Neural crest cell (in vitro differentiated cells): ENCODE results near the gene TFEB. TPM values are rescaled to one million over a fixed set of nuclear protein-coding genes. Genes with fewer than 3 reads are reported as not detected.

ENCODE experiments used
- DNase-seq: peaks from one replicate; pipeline ENCODE4 v3.0.0; 2021; ENCODE audit warnings: low read depth, mixed read lengths, low spot score
- H3K27ac Mint-ChIP-seq: one replicate; pipeline ENCODE4 v1.8.0; 2021; ENCODE audit warnings: mild to moderate bottlenecking, mixed read lengths; ENCODE audit not compliant: unreplicated experiment
- H3K27me3 Mint-ChIP-seq: 2 replicates; pipeline ENCODE4 v1.8.0; 2021; ENCODE audit warnings: low read depth, mild to moderate bottlenecking, mixed read lengths
- H3K36me3 Mint-ChIP-seq: 2 replicates; pipeline ENCODE4 v1.8.0; 2021; ENCODE audit warnings: low read depth, mild to moderate bottlenecking, mixed read lengths
- H3K4me1 Mint-ChIP-seq: 2 replicates; pipeline ENCODE4 v1.8.0; 2021; ENCODE audit warnings: mixed read lengths
- H3K4me3 Mint-ChIP-seq: one replicate; pipeline ENCODE4 v1.8.0; 2021; ENCODE audit warnings: mild to moderate bottlenecking, mixed read lengths
- H3K9me3 Mint-ChIP-seq: 2 replicates; pipeline ENCODE4 v1.8.0; 2021; ENCODE audit warnings: mixed read lengths
- total RNA-seq: library from RNA; stranded (reverse); gene quantifications from 2 replicates; pipeline ENCODE4 v1.2.1, GENCODE V29; 2021
- TF ChIP-seq, protein P1 (sequence below): fragments of 200-600 bp; sonication (generic); conservative IDR thresholded peaks from 2 replicates; pipeline ENCODE4 v1.5.0; 2021; ENCODE audit warnings: antibody characterized with exemption, mild to moderate bottlenecking

TFEB gene
- total RNA-seq, 1 donor from 2014 or later = 1.3 TPM

DNA sequence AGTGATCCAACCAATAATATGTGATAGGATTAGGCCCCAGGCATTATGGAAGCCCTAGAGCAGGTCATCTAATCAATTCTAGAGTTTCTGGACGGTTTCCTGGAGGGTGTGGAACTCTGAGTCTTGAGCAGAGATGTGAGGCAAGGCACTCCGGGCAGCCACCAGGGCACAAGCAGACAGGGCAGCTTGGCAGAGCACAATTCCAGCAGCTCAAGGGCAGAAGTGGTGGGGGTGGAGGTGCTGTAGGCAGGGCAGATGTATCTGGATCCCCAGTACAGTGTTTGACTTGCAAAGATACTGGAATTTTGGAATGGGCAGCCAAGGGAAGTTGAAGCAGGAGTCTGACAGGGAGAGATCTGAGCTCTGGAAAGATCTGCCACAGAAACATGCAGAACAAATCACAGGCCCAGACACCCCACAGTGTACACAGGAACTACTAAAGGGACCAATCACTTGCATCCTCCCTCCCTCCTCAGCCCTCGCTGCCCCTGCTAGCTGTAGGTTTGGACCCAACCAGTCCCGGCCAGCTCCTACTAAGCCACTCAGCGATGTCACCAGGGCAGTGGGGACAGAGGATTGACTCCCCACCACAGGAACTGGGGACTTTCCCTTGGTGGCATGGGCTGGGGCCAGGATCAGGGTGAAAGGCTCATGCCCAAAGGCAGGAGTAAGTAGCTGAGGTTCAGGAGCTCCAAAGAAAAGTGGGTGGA, 47.0 kb downstream of the TFEB start:
- TF ChIP-seq, protein P1, sequence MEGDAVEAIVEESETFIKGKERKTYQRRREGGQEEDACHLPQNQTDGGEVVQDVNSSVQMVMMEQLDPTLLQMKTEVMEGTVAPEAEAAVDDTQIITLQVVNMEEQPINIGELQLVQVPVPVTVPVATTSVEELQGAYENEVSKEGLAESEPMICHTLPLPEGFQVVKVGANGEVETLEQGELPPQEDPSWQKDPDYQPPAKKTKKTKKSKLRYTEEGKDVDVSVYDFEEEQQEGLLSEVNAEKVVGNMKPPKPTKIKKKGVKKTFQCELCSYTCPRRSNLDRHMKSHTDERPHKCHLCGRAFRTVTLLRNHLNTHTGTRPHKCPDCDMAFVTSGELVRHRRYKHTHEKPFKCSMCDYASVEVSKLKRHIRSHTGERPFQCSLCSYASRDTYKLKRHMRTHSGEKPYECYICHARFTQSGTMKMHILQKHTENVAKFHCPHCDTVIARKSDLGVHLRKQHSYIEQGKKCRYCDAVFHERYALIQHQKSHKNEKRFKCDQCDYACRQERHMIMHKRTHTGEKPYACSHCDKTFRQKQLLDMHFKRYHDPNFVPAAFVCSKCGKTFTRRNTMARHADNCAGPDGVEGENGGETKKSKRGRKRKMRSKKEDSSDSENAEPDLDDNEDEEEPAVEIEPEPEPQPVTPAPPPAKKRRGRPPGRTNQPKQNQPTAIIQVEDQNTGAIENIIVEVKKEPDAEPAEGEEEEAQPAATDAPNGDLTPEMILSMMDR = no peak
- Mint-ChIP-seq H3K9me3 (no peaks in the 10 kb centered on the region), H3K4me3 (no peak overlapping the region), H3K4me1 (peaks cover 5% of the 10 kb centered on the region), H3K27me3 (peaks cover 2% of the 10 kb centered on the region), H3K36me3 (no peaks in the 10 kb centered on the region), H3K27ac (no peak overlapping the region)
- no peak for DNase-seq

DNA sequence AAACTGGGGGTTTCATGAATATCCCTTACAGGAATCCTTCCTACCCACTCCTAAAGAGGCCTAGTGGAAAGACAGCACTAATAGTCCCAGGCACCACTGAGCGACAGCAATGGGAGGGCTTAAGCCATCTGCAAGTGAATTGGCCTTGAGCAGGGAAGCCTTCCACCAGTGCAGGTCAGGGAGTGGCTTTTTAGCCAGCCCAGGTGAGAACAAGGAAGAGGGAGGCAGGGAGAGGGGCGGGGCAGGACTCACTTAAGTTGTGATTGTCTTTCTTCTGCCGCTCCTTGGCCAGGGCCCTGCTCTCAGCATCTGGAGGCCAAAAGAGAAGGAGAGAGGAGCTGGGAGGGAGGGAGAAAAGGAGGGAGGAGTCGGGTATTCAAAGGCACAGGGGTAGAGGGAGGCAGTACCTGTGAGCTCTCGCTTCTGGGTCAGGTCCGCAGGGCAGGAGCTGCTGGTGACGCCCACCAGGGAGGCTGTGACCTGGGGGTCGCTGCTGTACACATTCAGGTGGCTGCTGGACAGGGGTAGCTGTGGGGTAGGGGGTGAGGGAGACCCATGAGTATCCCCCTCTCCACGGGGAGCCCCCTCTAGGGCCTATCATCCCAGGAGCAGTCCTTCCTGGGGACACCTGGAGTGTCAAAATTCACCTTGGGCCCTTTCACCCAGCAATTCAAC, 47.8 kb downstream of the TFEB start:
- Mint-ChIP-seq H3K27ac (no peak overlapping the region), H3K4me1 (peaks cover 5% of the 10 kb centered on the region), H3K36me3 (no peaks in the 10 kb centered on the region)

DNA sequence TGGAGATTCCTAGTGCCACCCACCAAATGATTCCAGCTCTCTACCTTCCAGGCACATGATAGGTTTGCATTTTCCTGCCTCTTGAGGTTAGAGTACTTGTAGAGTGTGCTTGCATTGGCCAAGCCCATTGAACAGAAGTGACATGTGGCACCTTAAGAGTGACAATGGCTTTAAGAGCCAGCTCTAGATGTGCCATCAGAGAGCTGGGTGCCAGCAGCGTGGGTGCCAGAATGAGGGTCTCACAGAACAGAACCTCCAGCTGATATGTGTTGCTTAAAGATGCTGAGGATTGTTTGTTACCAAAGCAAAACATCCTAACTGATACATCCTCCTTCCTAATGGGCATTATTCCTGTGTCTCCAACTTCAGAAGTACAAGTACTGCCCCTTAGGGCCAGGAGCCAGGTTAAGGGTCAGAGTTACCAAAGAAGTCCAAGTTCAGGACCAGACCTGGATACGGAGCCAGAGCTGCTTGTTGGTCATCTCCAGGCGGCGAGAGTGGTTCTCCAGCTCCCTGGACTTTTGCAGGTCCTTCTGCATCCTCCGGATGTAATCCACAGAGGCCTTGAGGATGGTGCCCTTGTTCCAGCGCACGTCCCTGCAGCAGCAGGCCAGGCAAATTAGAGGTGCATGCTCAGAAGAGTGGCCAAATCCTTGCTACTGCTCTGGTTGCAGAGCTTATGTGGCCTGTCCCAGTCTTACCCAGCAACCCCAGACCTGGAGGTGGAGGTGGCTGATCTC, 49.6 kb downstream of the TFEB start:
- TF ChIP-seq, protein P1 = no peak
- Mint-ChIP-seq H3K9me3 (no peaks in the 10 kb centered on the region), H3K27ac (no peak overlapping the region), H3K36me3 (no peaks in the 10 kb centered on the region), H3K4me1 (peaks cover 12% of the 10 kb centered on the region), H3K27me3 (no peaks in the 10 kb centered on the region), H3K4me3 (no peak overlapping the region)
- DNase-seq = no peak

More for the DNA sequence above, 47.8 kb downstream of the TFEB start:
- TF ChIP-seq, protein P1 = no peak
- Mint-ChIP-seq H3K9me3 (no peaks in the 10 kb centered on the region), H3K27me3 (peaks cover 2% of the 10 kb centered on the region), H3K4me3 (no peak overlapping the region)
- no peak for DNase-seq

DNA sequence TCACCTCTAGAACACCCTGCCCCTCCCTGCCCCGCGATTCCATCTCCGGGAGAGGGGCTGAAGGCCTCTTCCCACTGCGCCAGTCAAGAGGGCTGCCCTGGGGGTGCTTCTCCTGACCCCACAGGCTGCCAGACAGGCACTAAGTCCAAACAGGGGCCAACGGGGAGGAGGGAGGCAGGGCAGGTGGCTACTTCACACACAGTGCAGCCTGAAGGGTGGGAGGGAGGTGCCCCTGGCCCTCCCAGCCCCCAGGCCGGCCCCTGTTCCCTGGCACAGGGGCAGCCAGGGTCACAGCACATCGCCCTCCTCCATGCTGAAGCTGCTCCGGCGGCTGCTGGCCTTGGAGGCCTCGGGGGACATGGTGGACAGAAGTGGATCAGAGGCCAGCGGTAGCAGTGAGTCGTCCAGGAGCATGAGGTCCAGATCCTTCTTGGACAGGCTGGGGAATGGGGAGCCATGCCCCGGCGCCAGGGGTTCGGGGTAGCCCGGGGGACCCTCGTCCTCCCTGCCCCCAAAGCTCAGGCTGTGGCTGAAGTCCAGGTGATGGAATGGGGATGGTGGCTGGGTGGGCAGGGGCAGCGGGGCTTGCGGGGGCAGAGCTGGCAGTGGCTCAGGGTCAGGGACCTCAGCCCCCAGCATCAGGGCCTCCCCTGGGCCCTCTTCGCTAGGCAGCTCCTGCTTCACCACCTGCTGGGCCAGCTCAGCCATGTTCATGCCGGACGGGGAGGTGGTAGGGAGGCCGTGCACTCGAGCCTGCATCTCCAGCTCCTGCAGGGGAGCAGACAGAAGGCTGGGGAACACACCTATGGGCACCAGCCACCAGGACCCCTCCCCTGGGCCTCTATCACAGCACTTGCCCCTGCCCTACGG, 50.9 kb downstream of the TFEB start:
- Mint-ChIP-seq H3K27me3 (no peaks in the 10 kb centered on the region), H3K27ac (no peak overlapping the region), H3K36me3 (no peaks in the 10 kb centered on the region), H3K9me3 (no peaks in the 10 kb centered on the region), H3K4me3 (no peak overlapping the region), H3K4me1 (peaks cover 17% of the 10 kb centered on the region)
- no peak for DNase-seq
- TF ChIP-seq, protein P1 = no peak
